Measurements from ENCODE around the gene PALB2.

DNA sequence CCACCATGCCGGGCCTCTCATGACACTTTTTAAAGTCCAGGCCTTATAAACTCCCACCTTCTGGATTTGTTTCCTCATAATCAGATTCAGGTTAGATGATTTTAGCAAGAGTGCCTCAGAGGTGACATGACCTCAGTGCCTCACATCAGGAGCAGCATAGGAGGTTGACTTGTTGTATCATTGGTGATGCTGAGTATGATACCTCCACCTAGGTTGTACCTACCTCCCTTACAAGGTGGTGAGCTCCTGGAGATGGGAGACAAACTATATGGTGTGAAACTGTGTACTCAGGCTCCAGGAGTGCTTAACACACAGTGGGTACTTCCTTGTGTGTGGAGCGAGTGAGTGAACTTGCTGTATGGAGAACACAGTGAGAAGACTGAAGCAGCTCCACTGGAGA is 63.6 kb downstream of the PALB2 start:
- TF ChIP-seq POLR2A (IDR thresholded peaks at IDR 0.05) (no peak), CTCF (IDR thresholded peaks at IDR 0.05) (no peak)

Data from body of pancreas (tissue), 4 donors.